Sigmoid colon (tissue), 7 donors: ENCODE measurements around the gene VIPR2. TPM values are rescaled to one million over a fixed set of nuclear protein-coding genes. Genes with fewer than 3 reads are reported as not detected.

Experiments
- DNase-seq: peaks from one replicate; pipeline ENCODE4 v3.0.0-alpha.2; 2019
- H3K27ac ChIP-seq, 4 donors: fragments of 200-600 bp; sonication (generic); one replicate each; pipeline ENCODE4 v1.5.1; 2016 to 2019; ENCODE audit warnings: mild to moderate bottlenecking in 1 of 4
- H3K27me3 ChIP-seq, 3 donors: fragments of 200-600 bp; sonication (generic); one replicate each; pipeline ENCODE4 v1.5.1; 2019; ENCODE audit warnings: mild to moderate bottlenecking in 1 of 3
- H3K36me3 ChIP-seq, 4 donors: fragments of 200-600 bp; sonication (generic); one replicate each; pipeline ENCODE4 v1.5.1; 2016 to 2019
- H3K4me1 ChIP-seq, 4 donors: fragments of 200-600 bp; sonication (generic); one replicate each; pipeline ENCODE4 v1.5.1; 2017 to 2019
- H3K4me3 ChIP-seq, 4 donors: fragments of 200-600 bp; sonication (generic); one replicate each; pipeline ENCODE4 v1.5.1; 2017 to 2019; ENCODE audit warnings: mild to moderate bottlenecking in 2 of 4, moderate library complexity in 1 of 4
- H3K9me3 ChIP-seq, 4 donors: fragments of 200-600 bp in 3 of 4; sonication (generic) in 3 of 4; one replicate each; pipeline versions ENCODE4 v1.5.1 to v1.6.1; 2013 to 2019
- CTCF ChIP-seq, 4 experiments: fragments of 450-650 bp in 3 of 4; fragments of 200-600 bp in 1 of 4; IDR thresholded peaks; one replicate each; pipeline ENCODE4 v1.5.1; 2016 to 2019; ENCODE audit warnings: antibody characterized with exemption in 4 of 4, mild to moderate bottlenecking in 3 of 4, moderate library complexity in 2 of 4
- EP300 ChIP-seq, 4 donors: sonication (generic); formaldehyde crosslinking; IDR thresholded peaks; one replicate each; pipeline ENCODE4 v1.6.1; 2017; ENCODE audit warnings: antibody characterized with exemption in 4 of 4
- POLR2A ChIP-seq, 2 donors: fragments of 450-650 bp; IDR thresholded peaks; one replicate each; pipeline ENCODE4 v1.6.1; 2016; ENCODE audit warnings: antibody characterized with exemption in 2 of 2, mild to moderate bottlenecking in 2 of 2, moderate library complexity in 2 of 2
- POLR2AphosphoS5 ChIP-seq, 4 donors: sonication (generic); formaldehyde crosslinking; IDR thresholded peaks; one replicate each; pipeline ENCODE4 v1.6.1; 2017; ENCODE audit warnings: antibody characterized with exemption in 4 of 4
- WGBS, 2 donors: extraction: QIAGEN DNeasy Blood & Tissue Kit; methylation state at CpG; one replicate each; pipeline ENCODE4 v1.1.7; 2013; 5-methylcytosine and 5-hydroxymethylcytosine counted together
- intact Hi-C: fragments of 100-400 bp; cut with DNase I; formaldehyde crosslinking; loops from one replicate; pipeline ENCODE4 v1.15.1; 2023
- polyA plus RNA-seq, 3 donors: library from polyadenylated mRNA; stranded (reverse); fragments of 200-250 nt; gene quantifications; one replicate each; pipeline ENCODE4 v1.2.3, GENCODE V29; 2013
- total RNA-seq, 4 donors: library from RNA; depleted of rRNA; stranded (reverse); fragments of >200 nt; gene quantifications; one replicate each; pipeline ENCODE4 v1.1.0, GENCODE V29; 2016
- donor health status: healthy with polysubstance abuse.
- donor health status: Bipolar disorder and iron deficiency.
- donor health status: healthy.

VIPR2 gene
- total and polyA plus RNA-seq, 7 donors = 0.23 to 21.4 (median 11.7) TPM

- intact Hi-C loops = no loop called here
These were observed 118.2 kb downstream of the VIPR2 start for GRCh38 chr7:159026271-159027055.

GRCh38 chr7:159025161-159025779 is 119.4 kb downstream of the VIPR2 start:
- WGBS, 2 donors = 87 to 88% methylated on average over 20 of the region's 20 CpGs
- peak; percentile 59 for DNase-seq
- intact Hi-C loops = no loop called here

More at GRCh38 chr7:159026271-159027055, 118.2 kb downstream of the VIPR2 start:
- H3K4me1 ChIP-seq = peaks cover 0 to 17% (median 10%) of the 10 kb centered on the region in 4 donors
- H3K4me3 ChIP-seq = no peak overlapping the region
- WGBS, 2 donors = 67 to 69% methylated on average over 33 of the region's 33 CpGs
- TF ChIP-seq EP300 (IDR thresholded peaks at IDR 0.05) (no peak), POLR2AphosphoS5 (IDR thresholded peaks at IDR 0.05) (no peak), POLR2A (IDR thresholded peaks at IDR 0.05) (no peak), CTCF (IDR thresholded peaks at IDR 0.05) (no peak)
- no peaks in the 10 kb centered on the region for H3K9me3 ChIP-seq
- H3K27me3 ChIP-seq = no peaks in the 10 kb centered on the region
- peak; percentile 67 for DNase-seq
- no peak overlapping the region for H3K27ac ChIP-seq
- H3K36me3 ChIP-seq = no peaks in the 10 kb centered on the region

GRCh38 chr7:159024280-159024951 is 120.3 kb downstream of the VIPR2 start:
- H3K27ac ChIP-seq = no peak overlapping the region
- TF ChIP-seq POLR2AphosphoS5 (IDR thresholded peaks at IDR 0.05) (no peak), CTCF (IDR thresholded peaks at IDR 0.05) (no peak), EP300 (IDR thresholded peaks at IDR 0.05) (no peak), POLR2A (IDR thresholded peaks at IDR 0.05) (no peak)
- DNase-seq = peak; percentile 56
- H3K4me3 ChIP-seq = no peak overlapping the region
- no peaks in the 10 kb centered on the region for H3K27me3 ChIP-seq
- 95 to 96% methylated on average over 48 of the region's 48 CpGs for WGBS, 2 donors
- peaks cover 0 to 9% (median 4%) of the 10 kb centered on the region in 4 donors for H3K4me1 ChIP-seq
- H3K9me3 ChIP-seq = no peaks in the 10 kb centered on the region
- no peaks in the 10 kb centered on the region for H3K36me3 ChIP-seq
- intact Hi-C loops = no loop called here

More at GRCh38 chr7:159025161-159025779, 119.4 kb downstream of the VIPR2 start:
- peaks cover 0 to 9% (median 4%) of the 10 kb centered on the region in 4 donors for H3K4me1 ChIP-seq
- H3K27ac ChIP-seq = no peak overlapping the region
- no peaks in the 10 kb centered on the region for H3K36me3 ChIP-seq
- H3K4me3 ChIP-seq = no peak overlapping the region
- H3K27me3 ChIP-seq = no peaks in the 10 kb centered on the region
- no peak for TF ChIP-seq CTCF (IDR thresholded peaks at IDR 0.05)
- no peaks in the 10 kb centered on the region for H3K9me3 ChIP-seq

GRCh38 chr7:159023746-159024145 is 120.9 kb downstream of the VIPR2 start:
- Histone ChIP-seq H3K4me1 (peaks cover 0 to 13% (median 4%) of the 10 kb centered on the region in 4 donors), H3K27ac (no peak overlapping the region), H3K36me3 (no peaks in the 10 kb centered on the region), H3K27me3 (no peaks in the 10 kb centered on the region), H3K4me3 (no peak overlapping the region), H3K9me3 (no peaks in the 10 kb centered on the region)
- intact Hi-C loops = no loop called here
- peak; percentile 50 for DNase-seq
- WGBS, 2 donors = 66 to 86% methylated on average over 12 of the region's 12 CpGs
- TF ChIP-seq POLR2AphosphoS5 (IDR thresholded peaks at IDR 0.05) = no peak
- TF ChIP-seq POLR2A (IDR thresholded peaks at IDR 0.05) = no peak
- TF ChIP-seq CTCF (IDR thresholded peaks at IDR 0.05) = no peak
- TF ChIP-seq EP300 (IDR thresholded peaks at IDR 0.05) = no peak
